LHCN-M2 (cell line): ENCODE results near the gene HLA-DQA2. TPM values are rescaled to one million over a fixed set of nuclear protein-coding genes. Genes with fewer than 3 reads are reported as not detected.
"Not testable (repeated sequence)": the region's sequence is repeated elsewhere in the genome, so short reads cannot be mapped to it uniquely, and the experiment has no call there.

Experiments used
- DNase-seq: peaks from one replicate; pipeline ENCODE4 v3.0.0-alpha.2; 2012; ENCODE audit warnings: low read depth
- total RNA-seq: library from RNA; depleted of rRNA; stranded (reverse); fragments of >200 nt; gene quantifications from 2 replicates; pipeline ENCODE4 v1.2.3, GENCODE V29; 2014; rRNA removed

The HLA-DQA2 gene
- total RNA-seq, 1 experiment from 2014 or later = not detected

DNA sequence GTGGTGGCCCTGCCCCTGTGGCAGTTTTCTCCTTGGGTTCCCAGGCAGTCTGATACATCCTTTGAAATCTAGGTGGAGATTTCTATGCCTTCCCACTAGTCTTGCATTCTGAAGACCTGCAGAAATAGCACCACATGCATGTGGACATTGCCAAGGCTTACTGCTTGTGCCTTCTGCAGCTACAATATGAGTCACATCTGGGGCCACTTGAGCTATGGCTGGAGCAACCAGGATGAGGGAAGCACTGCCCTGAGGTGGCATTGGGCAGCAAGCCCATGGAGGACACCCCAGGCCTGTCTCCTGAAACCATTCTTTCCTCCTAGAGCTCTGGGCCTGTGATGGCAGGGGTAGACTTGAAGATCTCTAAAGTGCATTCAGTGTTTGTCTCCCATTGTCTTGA is 37.8 kb downstream of the HLA-DQA2 start:
- no peak for DNase-seq

DNA sequence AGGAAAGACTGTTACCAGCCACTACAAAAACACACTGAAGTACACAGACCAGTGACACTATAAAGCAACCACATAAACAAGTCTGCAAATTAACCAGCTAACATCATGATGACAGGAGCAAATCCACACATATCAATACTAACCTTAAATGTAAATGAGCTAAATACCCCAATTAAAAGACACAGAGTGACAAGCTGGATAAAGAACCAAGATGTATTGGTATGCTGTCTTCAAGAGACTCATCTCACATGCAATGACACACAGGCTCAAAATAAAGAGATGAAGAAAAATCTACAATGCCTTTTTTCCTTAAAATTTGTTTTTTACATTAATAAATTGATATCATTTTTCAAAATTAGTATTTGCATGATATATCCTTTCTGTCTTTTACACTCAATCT is 41.7 kb downstream of the HLA-DQA2 start:
- not testable (repeated sequence) for DNase-seq

GRCh38 chr6:32785781-32786533 is 44.8 kb downstream of the HLA-DQA2 start:
- DNase-seq = peak; percentile 54

DNA sequence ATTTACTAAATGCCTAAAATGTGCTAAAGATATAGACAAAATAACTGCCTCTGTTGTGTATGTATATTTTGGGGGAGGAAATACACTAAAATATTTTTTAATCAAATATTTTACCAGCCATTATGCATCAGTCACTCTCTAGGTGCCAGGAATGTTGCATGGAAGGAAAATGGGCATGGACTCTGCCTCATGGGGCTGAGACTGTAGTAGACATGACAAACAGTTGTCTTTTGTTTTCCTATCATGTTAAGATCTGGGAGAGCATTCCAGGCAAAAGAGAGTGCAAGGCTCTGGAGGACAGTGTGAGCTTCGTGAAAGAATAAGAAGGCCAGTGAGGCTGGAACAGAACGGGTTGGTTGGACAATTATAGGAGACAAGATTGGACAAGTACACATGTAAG is 49.1 kb downstream of the HLA-DQA2 start:
- DNase-seq = peak; percentile 42

DNA sequence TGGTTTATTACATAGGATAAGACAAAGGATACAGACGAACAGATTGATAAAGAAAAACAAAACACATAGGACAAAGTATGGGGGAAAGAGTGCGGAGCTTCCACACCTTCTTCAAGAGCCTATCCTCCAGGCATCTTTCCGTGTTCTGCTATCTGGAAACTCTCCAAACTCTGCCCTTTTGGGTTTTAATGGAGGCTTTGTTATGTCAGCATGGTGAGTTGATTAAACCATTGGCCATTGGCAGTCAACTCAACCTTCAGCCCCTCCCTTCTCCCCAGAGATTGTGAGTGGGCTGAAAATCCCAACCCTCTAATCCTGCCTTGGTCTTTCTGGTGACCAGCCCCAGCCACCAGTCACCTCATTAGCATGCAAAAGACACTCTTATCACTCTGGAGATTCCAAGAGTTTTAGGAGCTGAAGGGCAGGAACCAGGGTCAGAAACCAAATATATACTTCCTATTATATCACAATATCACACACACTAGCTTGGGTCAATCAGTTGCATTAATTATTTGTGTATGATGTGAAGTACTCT is 51.8 kb downstream of the HLA-DQA2 start:
- DNase-seq = no peak

GRCh38 chr6:32794510-32794909 is 53.3 kb downstream of the HLA-DQA2 start:
- no peak for DNase-seq

Other genes with a start within 250 kb of the HLA-DQA2 start
- gene HLA-DRB5, start 211.1 kb upstream of the HLA-DQA2 start, total RNA-seq = 0.11 and 0.13 TPM in 2 replicates
- gene HLA-DRB1, start 151.5 kb upstream of the HLA-DQA2 start, total RNA-seq = 0.45 and 0.57 TPM in 2 replicates
- gene HLA-DQA1, start 104.0 kb upstream of the HLA-DQA2 start, total RNA-seq = not detected in 2 replicates
- not detected in 2 replicates for gene HLA-DQB1, start 74.7 kb upstream of the HLA-DQA2 start, total RNA-seq
- gene HLA-DQB2, start 22.1 kb downstream of the HLA-DQA2 start, total RNA-seq = not detected in 2 replicates
- gene HLA-DOB, start 75.6 kb downstream of the HLA-DQA2 start, total RNA-seq = not detected in 2 replicates
- 6.1 and 6.7 TPM in 2 replicates for gene TAP2, start 97.3 kb downstream of the HLA-DQA2 start, total RNA-seq
- gene PSMB8, start 102.7 kb downstream of the HLA-DQA2 start, total RNA-seq = 39.8 and 55.6 TPM in 2 replicates
- 50.1 and 56.2 TPM in 2 replicates for gene TAP1, start 112.3 kb downstream of the HLA-DQA2 start, total RNA-seq
- 9.0 and 20.0 TPM in 2 replicates for gene PSMB9, start 112.8 kb downstream of the HLA-DQA2 start, total RNA-seq
- gene HLA-DMB, start 199.6 kb downstream of the HLA-DQA2 start, total RNA-seq = 0.38 TPM in 1 of 2 replicates, not detected in the other
- 1.9 and 4.0 TPM in 2 replicates for gene HLA-DMA, start 211.7 kb downstream of the HLA-DQA2 start, total RNA-seq
- 113 and 125 TPM in 2 replicates for gene BRD2, start 227.2 kb downstream of the HLA-DQA2 start, total RNA-seq